Measurements from ENCODE around the gene APOC3. TPM values are rescaled to one million over a fixed set of nuclear protein-coding genes. Genes with fewer than 3 reads are reported as not detected.

APOC3 gene
- total RNA-seq, 2 donors from 2014 or later = 7.3 TPM; not detected in 1

DNA sequence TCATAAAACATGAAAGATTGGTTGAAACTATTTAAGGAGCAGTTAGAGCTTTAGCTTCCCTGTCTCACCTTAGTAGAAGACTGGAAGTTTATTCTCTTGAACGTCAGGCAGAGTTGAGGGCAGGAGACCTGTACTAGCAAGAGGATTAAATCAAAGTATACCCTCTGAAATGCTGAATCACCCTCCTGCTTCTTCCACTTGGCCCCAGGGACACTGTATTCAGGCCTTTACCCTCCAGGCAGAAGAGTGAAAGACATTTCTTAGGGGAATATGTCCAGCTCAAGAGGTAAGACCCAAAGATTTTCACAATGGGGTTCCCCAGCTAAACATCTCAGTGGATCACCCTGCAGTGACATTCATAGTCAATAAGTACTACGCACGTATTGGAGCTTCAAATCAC lies 18.5 kb upstream of the APOC3 start:
- TF ChIP-seq POLR2A (IDR thresholded peaks at IDR 0.05) = no peak
- no peak for TF ChIP-seq CTCF (IDR thresholded peaks at IDR 0.05)
- intact Hi-C loops (cut with DNase I) = no loop called here
- Histone ChIP-seq H3K4me3 (no peak overlapping the region), H3K9me3 (no peaks in the 10 kb centered on the region), H3K27ac (peak overlapping the region in 1 of 4 donors; percentile 31), H3K4me1 (peaks cover 51% of the 10 kb centered on the region), H3K36me3 (replicated peaks in 1 of 2; ENCODE audit: insufficient read depth in 1 of 2, low read depth in 2 of 2) (no peaks in the 10 kb centered on the region), H3K27me3 (no peaks in the 10 kb centered on the region)
- WGBS, 2 donors = 74 to 81% methylated on average over 3 of the region's 3 CpGs
- DNase-seq (no peak), ATAC-seq (no peak)

- TF ChIP-seq CTCF (IDR thresholded peaks at IDR 0.05) (no peak), POLR2A (IDR thresholded peaks at IDR 0.05) (no peak)
These were observed 17.6 kb upstream of the APOC3 start for GRCh38 chr11:116812109-116812508.

DNA sequence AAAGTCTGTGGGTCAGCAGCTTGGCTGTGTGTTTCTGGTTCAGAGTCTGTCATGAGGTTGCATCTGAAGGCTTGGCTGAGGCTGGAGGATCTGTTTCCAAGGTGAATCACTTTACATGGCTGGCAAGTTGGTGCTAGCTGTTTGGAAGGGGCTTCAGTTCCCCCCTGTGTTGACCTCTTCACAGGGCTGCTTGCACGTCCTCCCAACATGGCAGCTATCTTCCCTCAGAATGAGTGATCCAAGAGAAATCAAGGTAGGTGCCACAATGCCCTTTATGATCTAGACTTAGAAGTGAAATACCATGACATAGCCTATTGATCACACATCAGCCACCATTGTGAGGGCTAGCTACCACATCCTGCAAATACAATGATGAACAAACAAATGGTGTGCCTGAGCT lies 16.5 kb upstream of the APOC3 start:
- ATAC-seq (no peak), DNase-seq (no peak)
- TF ChIP-seq CTCF (IDR thresholded peaks at IDR 0.05) = no peak
- TF ChIP-seq POLR2A (IDR thresholded peaks at IDR 0.05) = no peak
- peaks cover 32% of the 10 kb centered on the region for H3K4me1 ChIP-seq
- H3K27ac ChIP-seq = no peak overlapping the region
- no peaks in the 10 kb centered on the region for H3K9me3 ChIP-seq
- WGBS, 2 donors = 100% methylated on average over 1 of the region's 1 CpG
- H3K36me3 ChIP-seq (replicated peaks in 1 of 2; ENCODE audit: insufficient read depth in 1 of 2, low read depth in 2 of 2) = no peaks in the 10 kb centered on the region
- intact Hi-C loops (cut with DNase I) = no loop called here
- H3K4me3 ChIP-seq = no peak overlapping the region
- no peaks in the 10 kb centered on the region for H3K27me3 ChIP-seq

More at GRCh38 chr11:116812109-116812508, 17.6 kb upstream of the APOC3 start:
- intact Hi-C loops (cut with DNase I) = no loop called here
- no peaks in the 10 kb centered on the region for H3K36me3 ChIP-seq (replicated peaks in 1 of 2; ENCODE audit: insufficient read depth in 1 of 2, low read depth in 2 of 2)
- H3K9me3 ChIP-seq = no peaks in the 10 kb centered on the region
- 95 to 100% methylated on average over 4 of the region's 4 CpGs for WGBS, 2 donors
- H3K4me1 ChIP-seq = peaks cover 43% of the 10 kb centered on the region
- H3K27ac ChIP-seq = no peak overlapping the region
- no peak for ATAC-seq
- no peak overlapping the region for H3K4me3 ChIP-seq
- DNase-seq = no peak
- no peaks in the 10 kb centered on the region for H3K27me3 ChIP-seq

DNA sequence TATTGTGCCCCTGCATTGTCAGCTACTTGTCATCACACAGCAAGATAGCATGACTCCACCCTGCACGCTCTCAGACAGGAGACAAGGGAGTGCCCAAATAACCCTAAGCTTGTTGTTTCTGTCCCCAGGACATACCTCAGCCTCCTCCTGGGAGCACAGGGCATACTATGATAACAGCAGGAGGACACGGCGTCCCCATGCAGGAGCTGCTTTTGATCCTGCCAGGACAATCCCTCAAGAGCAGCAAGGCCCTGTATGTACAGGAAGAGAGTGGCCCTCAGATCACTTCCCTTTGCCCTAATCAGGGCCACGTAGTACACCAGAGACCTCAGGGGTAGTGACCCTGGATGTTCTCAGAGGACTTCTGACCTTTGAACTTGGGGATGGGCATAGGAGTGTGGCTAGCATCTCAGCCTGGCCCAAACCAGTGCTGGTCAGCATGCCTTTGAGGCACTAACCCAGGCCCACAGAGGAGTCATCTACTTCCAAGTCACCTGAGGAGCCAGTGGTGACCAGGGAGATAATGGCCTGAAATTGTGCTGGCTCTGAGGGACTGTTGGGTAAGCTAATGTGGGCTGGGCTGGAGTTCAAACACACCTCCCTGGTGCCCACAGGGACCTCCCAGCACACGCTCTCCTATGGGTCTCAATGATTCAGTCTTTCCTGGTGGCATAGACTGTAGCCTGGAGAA lies 15.8 kb upstream of the APOC3 start:
- ATAC-seq (no peak), DNase-seq (no peak)
- Histone ChIP-seq H3K9me3 (no peaks in the 10 kb centered on the region), H3K27me3 (no peaks in the 10 kb centered on the region), H3K36me3 (replicated peaks in 1 of 2; ENCODE audit: insufficient read depth in 1 of 2, low read depth in 2 of 2) (no peaks in the 10 kb centered on the region), H3K4me1 (peaks cover 25% of the 10 kb centered on the region), H3K4me3 (no peak overlapping the region), H3K27ac (no peak overlapping the region)
- TF ChIP-seq CTCF (IDR thresholded peaks at IDR 0.05) (no peak), POLR2A (IDR thresholded peaks at IDR 0.05) (no peak)
- intact Hi-C loops (cut with DNase I) = no loop called here
- WGBS, 2 donors = 69 to 72% methylated on average over 4 to 5 of the region's 5 CpGs

GRCh38 chr11:116814502-116814901 lies 15.2 kb upstream of the APOC3 start:
- no peak for ATAC-seq
- Histone ChIP-seq H3K9me3 (no peaks in the 10 kb centered on the region), H3K27me3 (no peaks in the 10 kb centered on the region), H3K36me3 (replicated peaks in 1 of 2; ENCODE audit: insufficient read depth in 1 of 2, low read depth in 2 of 2) (no peaks in the 10 kb centered on the region), H3K27ac (no peak overlapping the region), H3K4me3 (no peak overlapping the region), H3K4me1 (peaks cover 19% of the 10 kb centered on the region)
- no peak for DNase-seq
- TF ChIP-seq POLR2A (IDR thresholded peaks at IDR 0.05) (no peak), CTCF (IDR thresholded peaks at IDR 0.05) (no peak)
- 84 to 91% methylated on average over 6 of the region's 6 CpGs for WGBS, 2 donors
- intact Hi-C loops (cut with DNase I) = no loop called here

All from body of pancreas (tissue), 4 donors.